DMS53 treated with DMSO at 0.1 percent for 48 hours (cell line): ENCODE measurements around the gene C2orf92.
A peak's percentile ranks its signal among the peaks of the same experiment; 100 is the strongest.

Experiments used
- DNase-seq: peaks from one replicate; lab custom pipeline; 2025; ENCODE audit not compliant: unreplicated experiment; lab: John Stamatoyannopoulos, UW

C2orf92 gene

DNA sequence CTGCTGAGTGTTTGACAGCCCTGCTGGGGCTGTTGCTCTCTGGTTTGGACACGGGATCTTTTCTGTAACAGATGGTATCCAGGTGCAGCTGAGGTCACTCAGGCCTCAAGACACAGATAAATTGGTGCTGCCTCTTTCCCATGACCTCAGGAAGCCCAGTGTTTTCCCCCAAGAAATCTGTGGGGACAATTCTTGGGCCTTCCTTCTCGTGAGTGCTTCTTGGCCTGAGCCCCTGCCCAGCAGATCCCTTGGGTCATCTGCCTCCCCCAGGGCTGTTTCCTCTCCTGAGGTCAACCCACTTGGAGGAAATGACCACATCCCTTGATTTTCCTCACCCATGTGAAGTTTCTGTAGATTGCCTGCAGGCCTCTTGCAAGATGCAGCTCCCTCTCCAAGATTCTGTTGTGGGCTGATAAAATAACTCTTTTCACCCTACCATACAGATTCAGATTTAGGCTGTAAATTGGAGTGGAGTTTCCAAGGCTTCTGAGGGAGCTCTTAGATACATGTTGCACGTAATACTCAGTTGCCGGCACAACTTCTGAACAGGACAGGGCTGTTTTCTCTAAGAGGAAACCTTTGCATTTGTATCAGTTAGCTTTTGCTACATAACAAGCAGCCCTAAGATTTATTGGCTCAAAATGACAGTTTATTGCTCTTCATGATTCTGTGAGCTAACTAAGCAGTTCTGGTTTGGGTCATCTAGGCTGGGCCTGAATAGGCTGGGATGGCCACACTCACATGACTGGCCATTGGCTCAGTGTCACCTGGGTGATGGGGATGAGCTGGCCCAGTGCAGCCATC lies 57.0 kb downstream of the C2orf92 start:
- no peak for DNase-seq

DNA sequence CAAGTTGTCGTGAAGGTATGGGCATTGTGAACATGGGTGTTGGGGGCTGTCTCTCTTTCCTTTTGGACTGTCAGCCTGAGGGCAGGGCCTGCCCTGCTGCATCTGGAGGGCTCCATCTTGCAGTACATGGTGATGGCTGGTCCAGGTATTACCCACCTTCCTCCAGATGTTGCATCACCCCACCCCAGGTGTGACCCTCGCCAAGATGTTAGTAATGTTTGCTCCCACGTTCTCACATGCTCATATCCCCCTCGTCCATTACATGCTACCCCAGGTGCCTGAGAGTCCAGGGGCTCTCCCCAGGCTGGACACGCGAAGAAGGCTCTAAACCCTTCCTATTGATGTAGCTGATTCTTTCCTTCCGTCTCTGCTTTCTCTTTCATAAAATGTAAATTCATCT lies 57.8 kb downstream of the C2orf92 start:
- DNase-seq, result no peak

DNA sequence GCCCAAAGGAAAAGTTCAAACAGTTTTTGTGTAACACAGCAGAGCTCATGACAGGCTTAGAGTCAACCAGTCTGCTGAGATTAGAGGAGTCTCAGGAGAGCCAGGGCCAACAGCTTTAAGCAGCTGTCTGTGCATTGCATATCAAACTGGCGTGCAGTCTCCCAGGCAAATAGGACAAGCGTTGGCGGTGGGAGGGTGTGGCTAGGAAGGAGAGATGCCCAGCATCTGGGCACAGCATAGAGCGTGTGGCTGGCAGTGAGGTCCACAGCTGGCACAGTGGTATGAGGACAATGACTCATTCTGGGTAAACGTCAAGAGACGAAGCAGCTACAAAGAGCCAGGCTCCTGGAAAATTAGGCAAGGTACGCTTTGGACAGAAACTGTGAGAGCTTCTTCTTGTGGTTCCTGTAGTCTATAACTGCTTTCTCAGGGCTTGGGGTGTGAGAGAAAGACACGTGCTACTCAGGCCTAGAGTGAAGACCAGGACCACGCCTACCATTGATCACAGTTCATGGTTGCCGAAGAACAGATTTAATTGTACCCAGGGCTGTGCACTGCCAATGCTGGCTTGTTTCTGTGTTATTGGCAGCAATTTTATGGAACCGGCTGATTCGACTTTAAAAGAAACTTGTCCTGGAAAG lies 58.7 kb downstream of the C2orf92 start:
- peak; percentile 20 for DNase-seq

DNA sequence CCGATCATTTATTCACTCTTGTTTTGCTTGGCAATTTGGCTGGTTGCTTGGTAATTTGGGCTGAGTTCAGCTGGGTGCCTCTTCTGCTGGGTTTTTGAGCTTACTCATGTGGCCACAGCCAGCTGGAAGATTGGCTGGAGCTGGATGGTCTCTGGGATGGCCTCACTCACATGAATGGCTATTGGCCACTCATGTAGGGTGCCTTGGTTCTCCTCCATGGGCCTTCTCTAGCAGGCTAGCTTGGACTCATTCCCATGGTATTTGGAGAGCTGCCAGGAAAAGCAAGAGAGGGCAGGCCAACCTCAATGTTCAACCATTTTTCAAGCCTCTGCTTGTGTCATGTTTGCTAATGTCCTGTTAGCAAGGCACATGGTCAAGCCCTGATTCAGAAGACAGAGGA lies 60.7 kb downstream of the C2orf92 start:
- DNase-seq, result no peak

DNA sequence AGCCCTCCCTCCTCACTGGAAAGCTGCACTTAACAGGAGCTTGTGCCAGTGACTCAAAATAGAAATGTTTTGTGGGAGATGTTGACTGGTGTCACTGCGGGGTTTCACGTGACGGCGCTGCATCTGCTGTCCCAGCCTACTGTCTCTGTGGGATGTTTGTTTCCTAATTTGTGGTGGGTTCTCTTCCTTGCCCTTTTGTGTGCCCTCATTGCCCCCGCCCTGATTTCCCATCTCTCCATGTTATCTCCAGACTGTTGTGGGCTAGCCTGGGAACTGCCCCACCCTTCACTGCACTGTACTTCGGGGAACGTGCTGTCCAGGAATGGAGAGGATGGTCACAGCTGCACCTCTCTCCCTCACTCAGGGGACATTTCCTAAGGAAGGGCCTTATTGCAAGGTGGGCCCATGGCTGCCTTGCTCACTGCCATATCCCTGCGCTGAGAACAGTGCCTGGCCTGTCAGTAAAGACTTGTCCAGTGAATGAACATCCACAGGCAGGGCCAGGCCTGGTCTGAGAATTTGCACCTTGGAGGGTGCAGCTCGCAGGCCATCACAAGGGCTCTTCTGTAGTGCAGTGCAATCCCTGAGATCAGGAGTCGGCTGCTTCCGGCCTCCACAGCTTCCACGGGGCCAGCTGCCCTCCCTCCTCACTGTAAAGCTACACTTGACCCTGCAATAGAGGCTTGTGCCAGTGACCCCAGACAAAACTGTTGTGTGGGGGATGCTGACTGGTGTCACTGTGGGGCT lies 61.9 kb downstream of the C2orf92 start:
- DNase-seq, result no peak

DNA sequence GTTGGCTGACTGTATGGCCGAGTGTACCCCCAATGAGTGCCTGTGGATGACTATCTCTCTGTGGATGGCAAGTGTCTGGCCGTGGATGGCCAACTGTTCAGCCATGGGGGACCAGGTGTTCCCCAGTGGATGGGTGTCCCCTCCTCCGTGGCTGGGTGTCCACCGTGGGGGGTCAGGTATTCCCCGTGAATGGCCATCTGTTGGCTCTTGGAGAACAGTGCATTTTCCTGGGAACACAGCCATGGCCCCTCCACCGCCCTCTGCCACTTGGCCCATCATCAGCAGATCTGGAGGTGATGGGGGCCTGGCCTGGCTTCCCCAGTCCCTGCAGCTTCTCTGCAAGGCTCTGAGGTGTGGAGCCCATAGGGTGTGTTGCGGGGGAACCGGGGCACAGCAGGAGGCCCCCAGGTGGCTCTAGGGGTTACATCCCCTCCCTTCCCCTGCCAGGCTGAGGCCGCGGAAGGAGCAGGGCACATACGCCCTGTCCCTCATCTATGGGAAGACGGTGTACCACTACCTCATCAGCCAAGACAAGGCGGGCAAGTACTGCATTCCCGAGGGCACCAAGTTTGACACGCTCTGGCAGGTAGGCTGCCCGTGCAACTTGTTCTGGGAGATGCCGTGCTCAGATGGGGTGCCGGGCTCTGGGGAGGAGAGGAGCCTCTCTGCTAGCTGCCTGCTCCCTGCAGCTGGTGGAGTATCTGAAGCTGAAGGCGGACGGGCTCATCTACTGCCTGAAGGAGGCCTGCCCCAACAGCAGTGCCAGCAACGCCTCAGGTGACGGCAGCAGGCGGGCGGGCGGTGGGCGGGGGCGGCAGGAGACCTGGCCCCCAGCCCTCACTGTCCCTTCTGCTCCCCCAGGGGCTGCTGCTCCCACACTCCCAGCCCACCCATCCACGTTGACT lies 63.2 kb downstream of the C2orf92 start:
- DNase-seq, result no peak

DNA sequence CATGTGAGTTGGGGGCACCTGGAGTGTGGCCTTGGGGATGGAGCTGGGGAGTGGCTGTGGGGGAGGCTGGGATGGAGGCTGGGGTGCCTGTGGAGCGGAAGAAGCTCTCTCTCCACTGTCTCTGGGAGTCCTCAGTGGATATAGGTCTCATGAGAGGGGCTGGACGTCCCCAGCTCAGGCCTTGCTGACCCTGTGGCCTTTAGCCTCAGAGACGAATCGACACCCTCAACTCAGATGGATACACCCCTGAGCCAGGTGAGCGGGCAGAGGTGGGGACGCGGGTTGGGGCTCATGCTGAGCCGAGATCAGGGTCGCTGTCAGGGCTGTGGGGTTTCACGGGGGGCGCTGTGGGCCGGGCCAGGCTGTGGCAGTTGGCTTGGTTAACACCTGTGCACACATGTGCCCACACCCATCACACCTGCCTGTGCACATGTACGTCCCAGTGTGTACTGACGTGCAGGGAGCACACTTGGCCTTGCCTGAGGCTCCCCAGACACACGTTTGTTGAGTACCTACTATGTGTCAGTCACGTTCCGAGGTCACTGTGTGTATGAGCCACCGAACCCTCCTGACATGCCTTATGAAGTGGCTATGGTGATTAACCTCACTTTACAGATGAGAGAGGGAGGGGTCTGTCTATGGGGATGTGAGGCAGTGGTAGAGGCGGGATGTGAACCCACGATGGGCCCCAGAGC lies 64.0 kb downstream of the C2orf92 start:
- no peak for DNase-seq

DNA sequence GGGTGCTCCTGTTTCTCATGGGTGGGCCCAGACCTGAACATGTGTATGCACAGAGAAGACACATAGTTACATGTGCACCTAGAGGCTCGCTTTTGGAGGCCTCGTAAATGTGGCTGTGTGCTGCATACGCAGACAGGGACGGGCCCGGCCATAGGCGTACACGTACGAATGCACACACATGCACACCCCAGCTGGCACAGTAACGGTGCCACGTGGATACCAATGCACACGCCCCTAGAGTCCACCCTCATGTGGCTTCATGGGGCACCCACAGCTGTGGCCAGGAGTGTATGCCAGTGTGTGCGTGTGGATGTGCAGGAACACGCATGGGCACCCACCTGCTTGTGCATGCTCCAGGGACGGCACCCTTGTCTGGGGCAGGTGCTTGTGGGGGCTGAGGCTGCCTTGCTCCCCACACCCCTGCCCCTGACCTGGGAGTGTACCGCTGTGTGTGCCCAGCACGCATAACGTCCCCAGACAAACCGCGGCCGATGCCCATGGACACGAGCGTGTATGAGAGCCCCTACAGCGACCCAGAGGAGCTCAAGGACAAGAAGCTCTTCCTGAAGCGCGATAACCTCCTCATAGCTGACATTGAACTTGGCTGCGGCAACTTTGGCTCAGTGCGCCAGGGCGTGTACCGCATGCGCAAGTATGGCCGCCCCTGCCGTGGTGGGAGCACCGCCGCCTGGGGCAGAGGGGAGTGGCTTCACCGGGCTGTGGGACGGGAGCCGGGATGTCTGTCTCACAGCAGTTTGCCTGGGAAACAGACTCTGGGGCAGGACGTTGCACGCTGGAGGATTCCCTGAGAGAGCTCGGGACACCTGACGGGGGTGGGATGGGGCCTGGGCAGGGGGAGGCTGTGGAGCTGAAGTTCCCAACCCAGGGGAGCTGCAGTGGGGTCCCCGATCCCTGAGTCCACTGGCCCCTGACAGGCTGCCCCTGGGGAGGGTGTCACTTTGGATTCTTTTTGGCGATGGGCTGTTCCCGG lies 64.8 kb downstream of the C2orf92 start:
- no peak for DNase-seq

DNA sequence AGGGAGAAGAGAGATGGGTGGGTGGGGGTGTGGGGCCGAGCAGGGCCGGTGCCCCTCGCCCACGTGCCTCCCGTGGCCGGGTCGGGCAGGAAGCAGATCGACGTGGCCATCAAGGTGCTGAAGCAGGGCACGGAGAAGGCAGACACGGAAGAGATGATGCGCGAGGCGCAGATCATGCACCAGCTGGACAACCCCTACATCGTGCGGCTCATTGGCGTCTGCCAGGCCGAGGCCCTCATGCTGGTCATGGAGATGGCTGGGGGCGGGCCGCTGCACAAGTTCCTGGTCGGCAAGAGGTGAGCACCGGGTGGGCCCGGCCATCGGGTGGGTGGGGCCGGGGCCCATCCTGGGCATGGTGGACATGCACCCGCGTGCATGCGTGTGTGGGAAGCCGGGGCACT lies 65.6 kb downstream of the C2orf92 start:
- DNase-seq, result no peak

DNA sequence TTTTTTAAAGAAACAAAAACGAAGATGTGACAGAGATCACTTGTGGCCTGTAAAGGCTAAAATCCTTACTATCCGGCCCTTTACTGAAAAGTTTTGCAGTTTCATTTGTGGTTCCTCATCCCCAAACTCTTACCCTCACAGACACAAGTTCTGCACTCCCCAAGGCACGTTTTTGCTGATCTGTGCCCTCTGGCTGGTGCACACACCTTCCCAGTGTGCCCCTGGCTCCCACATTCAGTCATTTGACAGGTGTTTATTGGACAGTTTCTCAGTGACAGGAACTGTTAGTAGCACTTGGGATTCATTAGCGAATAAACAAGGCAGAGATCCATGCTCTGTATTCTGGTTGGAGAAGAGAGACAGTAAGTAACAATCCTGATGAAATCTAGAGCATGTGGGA lies 66.7 kb downstream of the C2orf92 start:
- DNase-seq, result no peak

DNA sequence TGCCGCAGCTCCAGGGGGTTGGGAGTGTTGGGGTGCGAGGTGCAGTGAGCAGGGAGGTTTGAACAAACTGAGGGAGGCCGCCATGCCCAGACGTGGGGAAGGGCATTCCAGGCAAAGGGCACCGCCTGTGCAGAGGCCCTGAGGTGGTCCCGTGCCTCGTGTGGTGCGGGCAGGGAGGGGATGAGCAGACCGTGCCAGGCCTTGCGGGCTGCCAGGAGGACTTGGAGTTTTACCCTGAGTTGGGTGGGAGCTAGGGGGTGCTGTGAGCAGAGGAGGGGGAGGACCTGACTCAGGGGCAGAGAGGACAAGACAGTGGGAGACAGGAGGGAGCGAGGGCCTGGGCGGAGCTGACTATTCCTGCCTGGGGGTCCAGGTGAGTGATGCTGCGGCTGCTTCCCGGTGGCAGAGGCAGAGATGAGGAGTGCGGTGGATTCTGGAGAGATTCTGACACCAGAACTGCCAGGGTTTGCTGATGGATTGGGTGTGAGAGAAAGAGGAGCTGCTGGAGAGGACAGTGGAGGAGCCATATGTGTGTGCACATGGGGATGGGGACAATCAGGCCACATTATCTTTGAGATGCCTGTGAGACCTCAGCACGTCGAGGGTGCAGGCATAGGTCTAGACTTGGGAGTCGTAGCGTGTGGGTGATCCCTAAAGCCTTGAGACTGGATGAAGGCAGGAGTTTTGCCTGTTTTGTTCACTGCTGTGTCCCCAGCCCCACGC lies 67.3 kb downstream of the C2orf92 start:
- no peak for DNase-seq

DNA sequence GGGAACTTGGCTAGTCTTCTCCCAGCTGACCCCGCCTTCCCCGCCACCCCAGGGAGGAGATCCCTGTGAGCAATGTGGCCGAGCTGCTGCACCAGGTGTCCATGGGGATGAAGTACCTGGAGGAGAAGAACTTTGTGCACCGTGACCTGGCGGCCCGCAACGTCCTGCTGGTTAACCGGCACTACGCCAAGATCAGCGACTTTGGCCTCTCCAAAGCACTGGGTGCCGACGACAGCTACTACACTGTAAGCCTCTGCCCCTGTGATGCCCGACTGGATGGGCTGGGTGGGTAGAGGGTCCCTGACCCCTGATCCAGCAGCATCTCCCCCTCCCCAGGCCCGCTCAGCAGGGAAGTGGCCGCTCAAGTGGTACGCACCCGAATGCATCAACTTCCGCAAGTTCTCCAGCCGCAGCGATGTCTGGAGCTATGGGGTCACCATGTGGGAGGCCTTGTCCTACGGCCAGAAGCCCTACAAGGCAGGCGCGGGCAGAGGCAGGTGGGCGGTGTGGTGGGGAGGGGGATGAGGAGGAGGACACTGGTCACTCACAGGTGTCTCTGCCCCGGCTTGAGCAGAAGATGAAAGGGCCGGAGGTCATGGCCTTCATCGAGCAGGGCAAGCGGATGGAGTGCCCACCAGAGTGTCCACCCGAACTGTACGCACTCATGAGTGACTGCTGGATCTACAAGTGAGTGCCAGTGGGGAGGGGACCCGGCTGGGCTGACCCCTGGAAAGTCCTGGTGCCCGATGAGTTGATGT lies 68.1 kb downstream of the C2orf92 start:
- no peak for DNase-seq

DNA sequence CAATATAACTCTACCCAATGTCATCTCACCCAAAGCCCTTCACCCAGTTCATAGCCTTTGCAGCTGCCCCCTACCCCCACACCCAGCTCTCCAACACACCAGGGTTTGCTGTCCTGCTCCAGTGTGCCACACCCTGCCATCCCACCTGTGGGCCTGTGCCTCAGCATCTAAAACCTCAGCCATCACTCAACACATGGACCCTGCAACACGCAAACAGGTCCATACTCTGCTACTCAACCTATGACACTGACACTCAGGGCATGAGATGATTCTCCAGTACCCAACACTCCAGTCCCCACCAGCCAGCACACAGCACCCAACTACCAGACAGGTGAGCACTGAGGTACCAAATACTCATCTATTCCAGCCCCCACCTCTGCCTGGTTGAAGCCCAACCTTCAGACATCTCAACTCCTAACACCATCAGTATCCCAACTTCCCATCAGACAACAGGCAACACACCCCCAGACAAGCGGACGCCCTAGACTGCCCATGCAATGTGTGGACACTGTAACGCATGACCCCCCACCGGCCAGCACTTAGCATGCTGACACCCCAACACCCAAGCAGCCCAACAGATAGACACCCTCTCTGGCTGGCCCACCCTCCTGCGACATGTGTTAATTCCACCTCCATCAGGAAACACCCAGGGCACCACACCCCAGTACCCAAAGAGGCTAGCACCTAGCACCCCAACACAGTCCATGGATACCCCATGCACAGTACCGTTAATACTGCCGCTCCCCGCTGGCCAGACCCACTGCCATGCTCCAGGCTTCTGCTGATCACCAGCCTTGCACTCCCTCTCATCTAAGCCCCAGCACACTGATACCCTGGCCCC lies 68.9 kb downstream of the C2orf92 start:
- DNase-seq, result no peak

DNA sequence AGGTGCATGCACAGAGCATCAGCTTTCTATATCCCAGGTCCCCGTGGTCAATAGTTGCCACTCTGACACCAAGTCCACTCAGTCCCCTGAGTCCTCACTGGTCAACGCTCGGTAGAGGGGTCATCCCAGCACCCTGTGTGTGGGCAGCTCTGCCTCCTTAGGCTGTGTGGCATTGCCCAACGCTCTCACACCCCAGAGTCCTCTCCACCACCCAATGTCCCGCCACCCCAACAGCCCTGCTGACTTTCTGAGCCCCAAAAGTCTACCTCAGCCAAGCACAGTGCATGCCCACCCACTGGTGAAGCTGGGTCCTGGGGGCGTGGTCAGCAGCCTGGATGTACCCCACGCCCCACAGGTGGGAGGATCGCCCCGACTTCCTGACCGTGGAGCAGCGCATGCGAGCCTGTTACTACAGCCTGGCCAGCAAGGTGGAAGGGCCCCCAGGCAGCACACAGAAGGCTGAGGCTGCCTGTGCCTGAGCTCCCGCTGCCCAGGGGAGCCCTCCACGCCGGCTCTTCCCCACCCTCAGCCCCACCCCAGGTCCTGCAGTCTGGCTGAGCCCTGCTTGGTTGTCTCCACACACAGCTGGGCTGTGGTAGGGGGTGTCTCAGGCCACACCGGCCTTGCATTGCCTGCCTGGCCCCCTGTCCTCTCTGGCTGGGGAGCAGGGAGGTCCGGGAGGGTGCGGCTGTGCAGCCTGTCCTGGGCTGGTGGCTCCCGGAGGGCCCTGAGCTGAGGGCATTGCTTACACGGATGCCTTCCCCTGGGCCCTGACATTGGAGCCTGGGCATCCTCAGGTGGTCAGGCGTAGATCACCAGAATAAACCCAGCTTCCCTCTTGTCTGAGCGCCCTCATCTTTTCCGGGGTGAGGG lies 69.7 kb downstream of the C2orf92 start:
- no peak for DNase-seq

DNA sequence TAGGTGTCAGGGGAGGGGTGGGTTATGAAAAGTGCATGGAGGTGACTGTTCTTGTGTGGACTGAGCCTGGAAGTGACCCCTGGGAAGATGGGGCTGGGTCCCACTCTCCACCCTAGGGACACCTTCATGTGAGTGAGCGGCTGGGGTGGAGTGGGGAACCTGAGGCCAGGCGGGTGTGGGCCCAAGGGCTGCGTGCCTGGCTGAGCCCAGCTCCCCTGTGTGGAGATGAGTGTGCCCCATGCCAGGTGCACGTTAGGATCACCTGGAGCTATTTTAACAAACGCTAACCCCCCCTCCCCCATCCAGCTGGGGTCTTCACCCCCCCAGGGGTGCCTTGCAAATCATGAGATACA lies 70.4 kb downstream of the C2orf92 start:
- DNase-seq, result no peak

DNA sequence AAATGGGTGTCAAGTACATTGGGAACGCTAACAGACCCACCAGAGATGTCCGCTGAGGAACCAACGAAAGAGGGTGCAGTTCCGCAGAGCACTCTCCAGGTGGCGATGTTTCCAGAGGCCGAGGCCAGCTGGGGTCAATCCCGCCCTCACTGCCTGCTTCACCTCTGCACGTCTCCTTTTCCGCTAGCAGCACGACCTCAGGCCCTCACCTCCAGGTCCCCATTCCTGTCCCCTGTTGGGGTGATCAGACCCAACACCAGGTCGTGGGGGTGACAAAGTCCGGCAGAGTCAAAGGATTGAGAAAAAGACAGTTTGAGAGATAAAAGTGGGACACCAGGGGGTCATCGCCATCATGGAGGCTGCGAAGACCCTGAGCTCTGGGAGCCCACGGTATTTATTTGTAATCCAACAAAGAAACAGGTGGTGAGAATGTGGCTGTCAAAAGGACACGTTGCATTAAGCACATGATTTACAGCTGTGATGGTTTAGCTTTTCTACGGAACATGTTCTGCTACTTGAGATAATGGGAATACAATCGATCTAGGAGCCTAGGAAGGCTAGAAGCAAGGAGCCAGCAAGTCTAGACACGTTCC lies 71.2 kb downstream of the C2orf92 start:
- DNase-seq, result peak; percentile 66
